WERI-Rb-1 (cell line): ENCODE results near the gene CBLN4.

Experiments used
- DNase-seq: peaks from one replicate; pipeline ENCODE4 v3.0.0-alpha.2; 2020
- H3K27ac ChIP-seq: fragments of 250-450 bp; sonication (Bioruptor Pico); 2 replicates; pipeline ENCODE4 v1.5.1; 2020; ENCODE audit warnings: mild to moderate bottlenecking, moderate library complexity
- H3K27me3 ChIP-seq: fragments of 250-450 bp; sonication (Bioruptor Pico); 2 replicates; pipeline ENCODE4 v1.5.1; 2021; ENCODE audit warnings: mild to moderate bottlenecking, low read depth, moderate library complexity; ENCODE audit not compliant: insufficient read depth, severe bottlenecking
- H3K36me3 ChIP-seq: fragments of 250-450 bp; sonication (Bioruptor Pico); 2 replicates; pipeline ENCODE4 v1.5.1; 2020; ENCODE audit warnings: mild to moderate bottlenecking, moderate library complexity
- H3K4me3 ChIP-seq: 2 replicates; pipeline ENCODE4 v1.5.1; 2011; ENCODE audit warnings: low read depth, mild to moderate bottlenecking, control low read depth, low read length
- H3K9me3 ChIP-seq: fragments of 250-450 bp; sonication (Bioruptor Pico); 2 replicates; pipeline ENCODE4 v1.5.1; 2021; ENCODE audit warnings: mild to moderate bottlenecking, moderate library complexity; ENCODE audit not compliant: severe bottlenecking
- TF ChIP-seq, protein P1 (sequence below): IDR thresholded peaks from 2 replicates; pipeline ENCODE4 v1.5.1; 2011; ENCODE audit warnings: low read depth, mild to moderate bottlenecking, control low read depth, inconsistent platforms, low read length

CBLN4 gene

DNA sequence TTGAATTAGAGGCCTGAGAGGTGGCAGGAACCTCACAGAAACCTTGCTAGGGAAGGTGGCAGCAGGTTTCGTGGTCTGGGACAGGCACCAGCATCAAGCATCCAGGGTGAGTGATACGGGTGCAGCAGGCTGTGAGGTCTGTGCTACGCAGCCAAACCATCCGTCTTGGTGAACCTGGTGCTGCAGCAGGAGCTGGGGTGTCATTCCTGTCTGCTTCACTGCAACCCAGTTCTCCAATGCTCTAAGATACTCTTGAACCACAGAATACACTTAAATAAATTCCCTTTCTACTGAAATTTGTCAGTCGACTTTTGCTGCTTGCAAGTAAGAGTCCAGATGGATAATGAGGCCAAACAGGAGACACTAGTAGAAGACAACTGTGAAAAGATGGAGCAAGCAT is 9.7 kb upstream of the CBLN4 start:
- H3K36me3 ChIP-seq = no peaks in the 10 kb centered on the region
- TF ChIP-seq, protein P1, sequence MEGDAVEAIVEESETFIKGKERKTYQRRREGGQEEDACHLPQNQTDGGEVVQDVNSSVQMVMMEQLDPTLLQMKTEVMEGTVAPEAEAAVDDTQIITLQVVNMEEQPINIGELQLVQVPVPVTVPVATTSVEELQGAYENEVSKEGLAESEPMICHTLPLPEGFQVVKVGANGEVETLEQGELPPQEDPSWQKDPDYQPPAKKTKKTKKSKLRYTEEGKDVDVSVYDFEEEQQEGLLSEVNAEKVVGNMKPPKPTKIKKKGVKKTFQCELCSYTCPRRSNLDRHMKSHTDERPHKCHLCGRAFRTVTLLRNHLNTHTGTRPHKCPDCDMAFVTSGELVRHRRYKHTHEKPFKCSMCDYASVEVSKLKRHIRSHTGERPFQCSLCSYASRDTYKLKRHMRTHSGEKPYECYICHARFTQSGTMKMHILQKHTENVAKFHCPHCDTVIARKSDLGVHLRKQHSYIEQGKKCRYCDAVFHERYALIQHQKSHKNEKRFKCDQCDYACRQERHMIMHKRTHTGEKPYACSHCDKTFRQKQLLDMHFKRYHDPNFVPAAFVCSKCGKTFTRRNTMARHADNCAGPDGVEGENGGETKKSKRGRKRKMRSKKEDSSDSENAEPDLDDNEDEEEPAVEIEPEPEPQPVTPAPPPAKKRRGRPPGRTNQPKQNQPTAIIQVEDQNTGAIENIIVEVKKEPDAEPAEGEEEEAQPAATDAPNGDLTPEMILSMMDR = no peak
- DNase-seq = no peak
- no peaks in the 10 kb centered on the region for H3K9me3 ChIP-seq
- peaks cover 61% of the 10 kb centered on the region for H3K27me3 ChIP-seq
- H3K27ac ChIP-seq = no peak overlapping the region
- no peak overlapping the region for H3K4me3 ChIP-seq

DNA sequence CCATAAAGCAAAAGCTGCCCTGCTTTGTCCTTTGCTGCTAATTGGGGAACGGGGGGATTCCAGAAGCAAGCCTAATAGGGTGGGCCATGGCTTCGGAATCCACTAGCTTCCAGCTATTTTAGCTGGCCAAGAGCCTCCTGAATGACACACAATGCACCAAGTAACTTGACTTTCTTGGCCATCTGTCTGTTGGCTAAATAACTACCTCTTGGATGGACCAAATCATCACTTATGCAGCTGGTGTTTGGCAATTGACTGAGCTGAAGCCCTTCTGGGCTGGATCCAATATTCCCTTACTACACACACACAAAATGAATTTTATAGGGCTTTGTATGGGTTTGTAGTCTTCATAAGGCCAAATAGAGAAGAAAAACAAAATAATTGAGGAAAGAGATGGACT is 8.8 kb upstream of the CBLN4 start:
- no peaks in the 10 kb centered on the region for H3K36me3 ChIP-seq
- no peak overlapping the region for H3K4me3 ChIP-seq
- no peak overlapping the region for H3K27ac ChIP-seq
- TF ChIP-seq, protein P1 = no peak
- no peak for DNase-seq
- no peaks in the 10 kb centered on the region for H3K9me3 ChIP-seq
- H3K27me3 ChIP-seq = peaks cover 61% of the 10 kb centered on the region

DNA sequence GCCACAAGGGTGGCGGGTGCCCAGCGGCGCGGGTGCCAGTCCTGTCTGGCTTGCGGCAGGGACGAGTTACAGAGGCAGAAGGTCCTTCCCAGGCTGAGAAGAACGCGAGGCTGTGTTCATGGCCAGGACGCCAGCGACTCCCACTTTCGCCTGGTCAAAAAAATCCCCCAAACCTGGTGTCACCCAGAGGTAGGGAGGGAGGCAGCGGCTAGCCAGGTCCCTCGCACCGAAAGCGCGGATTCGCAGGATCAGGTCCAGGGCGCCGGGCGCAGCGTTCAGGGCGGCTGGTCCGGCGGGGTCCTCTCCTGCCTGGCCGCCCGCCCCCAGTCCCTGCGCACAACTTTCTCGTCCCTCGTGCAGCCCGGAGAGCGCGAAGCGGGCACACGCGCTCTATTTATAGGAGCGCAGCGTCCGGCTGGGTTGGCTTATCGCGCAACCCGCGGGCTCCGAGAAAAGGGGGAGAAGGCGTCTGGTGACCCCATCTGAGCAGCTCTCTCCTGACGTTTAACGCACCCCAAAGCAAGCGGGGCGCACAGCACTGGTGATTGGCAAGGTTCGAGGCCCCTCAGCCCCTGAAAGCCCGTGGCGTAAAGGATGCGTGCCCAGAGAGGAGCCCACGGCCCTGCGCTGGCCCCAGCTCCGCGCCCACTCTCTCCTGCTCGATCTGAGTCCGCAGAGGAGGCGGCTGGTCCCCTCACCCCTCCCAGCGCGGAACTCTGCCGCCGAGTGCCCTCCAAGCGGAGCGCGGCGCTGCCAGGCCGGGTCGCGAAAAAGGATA is 519 bp downstream of the CBLN4 start:
- Histone ChIP-seq H3K27me3 (peaks cover 75% of the 10 kb centered on the region), H3K27ac (no peak overlapping the region), H3K9me3 (no peaks in the 10 kb centered on the region), H3K36me3 (no peaks in the 10 kb centered on the region), H3K4me3 (no peak overlapping the region)
- TF ChIP-seq, protein P1 = no peak
- DNase-seq = no peak

DNA sequence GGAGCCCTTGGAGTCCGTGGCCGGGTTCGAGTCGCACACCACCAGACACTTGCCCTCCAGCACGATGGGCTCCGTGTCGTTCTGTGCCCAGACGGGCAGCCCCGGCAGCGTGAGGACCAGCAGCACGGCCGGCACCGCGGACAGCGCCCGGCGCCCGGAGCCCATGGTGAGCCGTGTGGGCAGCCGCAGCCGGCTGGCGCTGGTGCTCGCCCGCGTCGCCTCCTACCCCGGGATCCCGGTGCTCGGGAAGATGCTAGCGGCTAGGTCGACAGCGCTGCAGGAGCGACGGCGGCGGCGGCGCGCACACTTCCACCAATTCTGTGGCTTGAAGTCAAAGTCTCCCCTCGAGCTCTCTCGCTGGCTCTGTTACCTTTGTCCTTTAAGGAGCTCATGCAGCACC is 1.3 kb downstream of the CBLN4 start:
- Histone ChIP-seq H3K27ac (no peak overlapping the region), H3K4me3 (no peak overlapping the region), H3K27me3 (peaks cover 81% of the 10 kb centered on the region), H3K36me3 (no peaks in the 10 kb centered on the region), H3K9me3 (no peaks in the 10 kb centered on the region)
- TF ChIP-seq, protein P1 = no peak
- DNase-seq = no peak

DNA sequence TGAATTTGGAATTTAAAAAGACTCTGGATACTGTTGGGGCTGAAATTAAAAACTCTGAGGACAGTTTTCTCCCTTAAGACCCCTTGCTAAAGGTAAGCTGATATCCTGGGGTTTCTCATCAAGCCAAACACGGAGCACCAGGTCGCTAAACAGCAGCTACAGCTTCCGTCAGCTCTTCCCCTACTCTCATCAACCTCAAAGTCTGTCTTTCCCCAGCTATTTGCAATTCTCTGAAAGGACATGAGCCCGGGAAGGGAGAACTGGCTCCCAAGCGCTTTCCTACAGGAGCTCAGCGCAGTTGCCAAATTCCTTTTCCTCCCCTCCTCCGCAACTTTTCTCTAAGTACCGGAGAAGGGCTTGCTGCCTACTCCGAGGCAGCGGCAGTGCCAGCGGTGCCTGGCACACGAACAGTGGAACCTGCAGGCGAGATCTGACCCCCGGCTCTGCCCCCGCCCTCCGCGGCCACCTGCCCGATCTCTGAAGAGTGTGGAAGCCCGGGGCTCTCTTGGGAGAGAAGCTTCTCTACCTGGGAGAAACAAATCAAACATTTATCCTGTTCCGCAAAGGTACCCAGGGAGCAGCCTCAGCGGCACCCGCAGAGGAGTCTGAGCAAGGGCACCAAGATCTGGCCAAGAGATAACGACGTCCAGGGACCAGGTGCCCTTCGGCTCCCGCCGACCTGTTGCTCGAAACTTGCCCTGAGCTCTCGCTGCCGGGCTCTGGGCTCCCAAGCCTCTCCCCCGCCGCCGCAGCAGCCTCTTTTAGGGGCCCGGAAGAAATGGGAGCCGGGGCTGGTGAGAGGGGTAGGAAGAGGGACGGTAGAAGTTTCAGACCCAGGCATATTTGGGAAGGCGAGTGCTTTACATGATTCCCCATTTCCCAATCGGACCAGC is 2.2 kb downstream of the CBLN4 start:
- Histone ChIP-seq H3K27ac (no peak overlapping the region), H3K9me3 (no peaks in the 10 kb centered on the region), H3K36me3 (no peaks in the 10 kb centered on the region), H3K27me3 (peaks cover 84% of the 10 kb centered on the region), H3K4me3 (no peak overlapping the region)
- DNase-seq = no peak
- TF ChIP-seq, protein P1 = no peak
